Gastroesophageal sphincter (tissue), 3 donors: Measurements from ENCODE around the gene HMGCL.

Experiments
- EP300 ChIP-seq: sonication (generic); formaldehyde crosslinking; IDR thresholded peaks from one replicate; pipeline ENCODE4 v1.6.1; 2017; ENCODE audit warnings: antibody characterized with exemption, mild to moderate bottlenecking
- POLR2A ChIP-seq, 2 donors: fragments of 450-650 bp; IDR thresholded peaks; one replicate each; pipeline ENCODE4 v1.6.1; 2017; ENCODE audit warnings: antibody characterized with exemption in 2 of 2, mild to moderate bottlenecking in 2 of 2, moderate library complexity in 1 of 2
- TF ChIP-seq, protein P1 (sequence below), 4 experiments: fragments of 200-600 bp in 2 of 4; fragments of 450-650 bp in 2 of 4; sonication (generic) in 1 of 4; IDR thresholded peaks; one replicate each; pipeline ENCODE4 v1.5.1; 2017 to 2019; ENCODE audit warnings: antibody characterized with exemption in 4 of 4, mild to moderate bottlenecking in 2 of 4, moderate library complexity in 2 of 4

- TF ChIP-seq, protein P1, sequence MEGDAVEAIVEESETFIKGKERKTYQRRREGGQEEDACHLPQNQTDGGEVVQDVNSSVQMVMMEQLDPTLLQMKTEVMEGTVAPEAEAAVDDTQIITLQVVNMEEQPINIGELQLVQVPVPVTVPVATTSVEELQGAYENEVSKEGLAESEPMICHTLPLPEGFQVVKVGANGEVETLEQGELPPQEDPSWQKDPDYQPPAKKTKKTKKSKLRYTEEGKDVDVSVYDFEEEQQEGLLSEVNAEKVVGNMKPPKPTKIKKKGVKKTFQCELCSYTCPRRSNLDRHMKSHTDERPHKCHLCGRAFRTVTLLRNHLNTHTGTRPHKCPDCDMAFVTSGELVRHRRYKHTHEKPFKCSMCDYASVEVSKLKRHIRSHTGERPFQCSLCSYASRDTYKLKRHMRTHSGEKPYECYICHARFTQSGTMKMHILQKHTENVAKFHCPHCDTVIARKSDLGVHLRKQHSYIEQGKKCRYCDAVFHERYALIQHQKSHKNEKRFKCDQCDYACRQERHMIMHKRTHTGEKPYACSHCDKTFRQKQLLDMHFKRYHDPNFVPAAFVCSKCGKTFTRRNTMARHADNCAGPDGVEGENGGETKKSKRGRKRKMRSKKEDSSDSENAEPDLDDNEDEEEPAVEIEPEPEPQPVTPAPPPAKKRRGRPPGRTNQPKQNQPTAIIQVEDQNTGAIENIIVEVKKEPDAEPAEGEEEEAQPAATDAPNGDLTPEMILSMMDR (IDR thresholded peaks at IDR 0.05) = no peak
- TF ChIP-seq POLR2A (IDR thresholded peaks at IDR 0.05) = no peak
- no peak for TF ChIP-seq EP300
Measured at GRCh38 chr1:23804183-23804835, 20.9 kb downstream of the HMGCL start.
